IPS DF 6.9 (cell line): Measurements from ENCODE around the gene NEGR1.

Experiments used
- DNase-seq: peaks from one replicate; pipeline ENCODE4 v3.0.0-alpha.2; 2013; ENCODE audit warnings: low read depth, low spot score
- H3K27ac ChIP-seq: one replicate; pipeline ENCODE4 v1.5.1; 2013; ENCODE audit warnings: low read length, control low read depth
- H3K27me3 ChIP-seq: 2 replicates; pipeline ENCODE4 v1.6.1; 2013; ENCODE audit warnings: mild to moderate bottlenecking, low read length; ENCODE audit not compliant: control insufficient read depth, insufficient read depth
- H3K36me3 ChIP-seq: 2 replicates; pipeline ENCODE4 v1.6.1; 2013; ENCODE audit warnings: low read length; ENCODE audit not compliant: control insufficient read depth, insufficient read depth
- H3K4me1 ChIP-seq: 2 replicates; pipeline ENCODE4 v1.6.1; 2013; ENCODE audit warnings: low read length; ENCODE audit not compliant: control insufficient read depth, insufficient read depth
- H3K4me3 ChIP-seq: 2 replicates; pipeline ENCODE4 v1.5.1; 2013; ENCODE audit warnings: mild to moderate bottlenecking, low read length
- H3K9me3 ChIP-seq: 2 replicates; pipeline ENCODE4 v1.6.1; 2013; ENCODE audit warnings: low read length, inconsistent platforms; ENCODE audit not compliant: control insufficient read depth, insufficient read depth
- WGBS: extraction: QIAGEN DNeasy Blood & Tissue Kit; methylation state at CpG from one replicate; pipeline ENCODE4 v1.1.7; 2013; ENCODE audit warnings: mixed read lengths, missing lambda C conversion rate; ENCODE audit not compliant: insufficient read length, insufficient coverage; 5-methylcytosine and 5-hydroxymethylcytosine counted together

Gene NEGR1

DNA sequence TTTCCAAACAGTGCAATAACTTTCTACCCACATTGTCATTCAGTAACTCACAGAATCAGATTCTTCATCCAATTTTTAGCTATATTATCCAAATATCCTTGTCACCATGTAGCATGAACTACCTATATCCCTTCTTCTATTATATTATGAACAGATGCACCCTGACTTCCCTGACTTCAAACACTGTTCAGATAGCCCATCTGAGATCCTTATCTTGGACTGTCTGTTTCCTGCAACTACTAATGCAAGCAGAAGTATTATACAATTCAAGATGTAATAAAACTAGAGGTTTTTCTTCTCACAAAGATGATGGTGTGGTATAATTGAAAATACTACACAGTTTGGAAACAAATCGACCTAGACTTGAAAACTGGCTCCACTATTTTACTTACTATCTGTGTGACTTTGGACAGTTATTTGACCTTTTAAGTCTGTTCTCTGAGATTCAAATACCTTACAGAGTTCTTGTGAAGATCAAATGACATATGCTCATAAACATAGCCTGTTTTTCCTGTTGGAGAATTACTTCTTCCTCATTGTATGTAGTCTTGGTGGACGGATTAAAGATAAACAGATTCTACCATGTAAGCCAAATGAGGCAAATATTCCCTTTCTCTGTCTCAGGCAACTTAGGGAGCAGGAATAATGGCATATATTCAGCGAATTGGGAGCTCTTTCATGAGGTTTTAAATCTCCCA, 793.6 kb downstream of the NEGR1 start:
- H3K36me3 ChIP-seq = no peaks in the 10 kb centered on the region
- no peaks in the 10 kb centered on the region for H3K9me3 ChIP-seq
- no peaks in the 10 kb centered on the region for H3K4me1 ChIP-seq
- DNase-seq = no peak
- H3K4me3 ChIP-seq = no peak overlapping the region
- no peaks in the 10 kb centered on the region for H3K27me3 ChIP-seq
- no CpG with 5 or more reads among the region's 3 CpGs for WGBS
- no peak overlapping the region for H3K27ac ChIP-seq

DNA sequence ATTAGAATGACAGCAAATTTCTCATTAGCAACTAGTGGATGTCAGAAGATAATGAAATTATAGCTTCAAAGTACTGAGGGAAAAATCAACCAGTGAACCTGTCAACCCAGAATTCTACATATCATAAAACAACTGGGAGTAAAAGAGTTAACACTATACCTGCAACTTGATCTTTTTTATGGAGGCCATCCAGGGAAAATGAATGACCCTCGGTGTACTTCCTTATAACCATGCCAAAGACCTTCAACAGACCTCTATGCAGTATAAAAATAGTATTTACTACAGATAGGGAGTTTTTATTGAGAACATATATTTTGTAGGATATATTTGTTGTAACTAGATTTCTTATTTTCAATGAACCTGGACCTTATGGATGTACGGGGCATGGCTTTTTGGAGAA, 809.0 kb downstream of the NEGR1 start:
- Histone ChIP-seq H3K36me3 (no peaks in the 10 kb centered on the region), H3K4me3 (no peak overlapping the region), H3K27ac (no peak overlapping the region), H3K27me3 (no peaks in the 10 kb centered on the region), H3K9me3 (no peaks in the 10 kb centered on the region), H3K4me1 (no peaks in the 10 kb centered on the region)
- WGBS = no CpG with 5 or more reads among the region's 2 CpGs
- DNase-seq = no peak

DNA sequence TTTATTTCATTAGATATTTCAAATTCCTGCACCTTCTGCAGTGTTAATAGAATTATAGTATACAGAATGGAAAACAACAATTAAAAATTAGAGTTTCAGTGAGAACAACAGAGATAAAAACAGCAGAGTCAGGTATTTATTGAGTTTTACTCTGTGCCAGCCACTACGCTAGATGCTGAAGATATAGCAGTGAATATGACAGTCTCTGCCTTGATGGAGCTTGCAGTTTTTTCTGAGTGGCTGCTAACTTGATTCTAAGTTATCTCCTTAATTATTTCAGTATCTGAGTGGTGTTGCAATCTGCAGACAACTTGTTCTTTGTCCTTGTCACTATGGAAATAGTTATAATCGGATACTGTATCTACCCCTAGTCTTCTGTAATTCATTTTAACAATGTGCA, 817.2 kb downstream of the NEGR1 start:
- DNase-seq = no peak
- no peaks in the 10 kb centered on the region for H3K9me3 ChIP-seq
- no peaks in the 10 kb centered on the region; the same call in 1 of the 2 replicates for H3K27me3 ChIP-seq
- H3K4me3 ChIP-seq = no peak overlapping the region
- WGBS = no CpG with 5 or more reads among the region's 2 CpGs
- no peaks in the 10 kb centered on the region for H3K36me3 ChIP-seq
- H3K4me1 ChIP-seq = peaks cover 1% of the 10 kb centered on the region; the same call in 1 of the 2 replicates
- H3K27ac ChIP-seq = no peak overlapping the region

DNA sequence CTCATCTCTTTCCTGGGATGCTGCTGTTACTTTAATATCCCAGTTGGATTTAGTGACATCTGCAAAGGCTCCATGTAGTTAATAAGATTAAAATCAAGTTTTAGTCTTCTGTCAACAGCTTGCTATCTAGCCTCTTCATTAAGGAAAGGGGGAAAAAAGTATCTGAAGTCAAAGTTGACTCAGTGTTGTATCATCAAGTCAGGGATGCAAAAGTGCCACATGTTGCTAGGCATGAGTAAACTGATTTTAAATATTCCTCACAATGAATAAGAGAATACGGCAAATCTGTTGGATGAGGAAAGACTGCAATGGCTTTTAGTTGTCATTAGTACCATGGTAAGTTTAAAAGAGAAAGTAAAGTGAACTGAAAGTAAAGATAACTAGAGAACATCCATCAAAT, 818.3 kb downstream of the NEGR1 start:
- Histone ChIP-seq H3K9me3 (no peaks in the 10 kb centered on the region), H3K4me1 (peaks cover 1% of the 10 kb centered on the region; the same call in 1 of the 2 replicates), H3K36me3 (no peaks in the 10 kb centered on the region), H3K27ac (no peak overlapping the region), H3K27me3 (no peaks in the 10 kb centered on the region; the same call in 1 of the 2 replicates), H3K4me3 (no peak overlapping the region)
- DNase-seq = no peak
- WGBS = no CpG with 5 or more reads among the region's 1 CpG

DNA sequence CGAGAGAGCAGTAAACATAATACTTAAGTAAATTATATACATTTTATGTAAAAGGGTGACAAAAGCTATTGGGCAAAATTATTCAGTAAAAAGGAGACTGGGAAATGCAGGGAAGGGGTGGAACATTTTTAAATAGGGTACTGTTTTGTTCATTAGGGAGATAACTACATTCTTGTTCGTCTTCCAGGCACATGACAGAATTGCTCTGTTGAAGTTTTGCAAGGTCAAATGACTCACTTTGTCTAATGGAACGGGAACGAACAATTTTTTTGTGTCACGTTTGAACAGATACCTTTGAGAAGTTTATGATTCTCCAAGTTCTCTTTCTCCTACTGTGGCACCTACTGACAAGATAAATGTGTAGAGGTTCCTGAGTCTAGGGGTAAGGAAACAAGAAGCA, 819.2 kb downstream of the NEGR1 start:
- no peak for DNase-seq
- no peak overlapping the region for H3K4me3 ChIP-seq
- no CpG with 5 or more reads among the region's 5 CpGs for WGBS

DNA sequence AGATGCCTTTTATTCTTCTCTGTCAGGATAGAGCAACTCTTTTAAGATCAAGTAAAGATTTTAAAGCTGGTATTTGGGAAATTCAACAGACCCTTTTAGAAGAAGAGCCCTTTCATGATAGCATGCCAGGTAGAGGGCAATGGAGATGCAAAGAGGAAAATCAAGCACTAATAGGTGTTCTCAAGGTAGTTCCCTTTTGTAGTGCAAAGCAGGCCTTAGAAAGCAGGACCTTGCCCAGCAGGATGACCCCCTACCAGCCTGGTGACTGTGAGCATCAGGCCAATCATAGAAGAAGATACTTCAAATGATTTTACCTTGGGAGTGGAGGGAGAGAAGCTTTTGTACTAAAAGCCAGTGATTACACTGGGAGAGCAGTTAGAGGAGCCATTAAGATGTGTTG, 820.1 kb downstream of the NEGR1 start:
- H3K36me3 ChIP-seq = no peaks in the 10 kb centered on the region
- H3K9me3 ChIP-seq = no peaks in the 10 kb centered on the region
- H3K4me1 ChIP-seq = peaks cover 1% of the 10 kb centered on the region; the same call in 1 of the 2 replicates
- no peak overlapping the region for H3K27ac ChIP-seq
- H3K27me3 ChIP-seq = no peaks in the 10 kb centered on the region; the same call in 1 of the 2 replicates
- peak; percentile 76 for DNase-seq
- H3K4me3 ChIP-seq = no peak overlapping the region

More for the DNA sequence above, 819.2 kb downstream of the NEGR1 start:
- Histone ChIP-seq H3K27ac (no peak overlapping the region), H3K9me3 (no peaks in the 10 kb centered on the region), H3K27me3 (no peaks in the 10 kb centered on the region; the same call in 1 of the 2 replicates), H3K36me3 (no peaks in the 10 kb centered on the region), H3K4me1 (peaks cover 1% of the 10 kb centered on the region; the same call in 1 of the 2 replicates)

DNA sequence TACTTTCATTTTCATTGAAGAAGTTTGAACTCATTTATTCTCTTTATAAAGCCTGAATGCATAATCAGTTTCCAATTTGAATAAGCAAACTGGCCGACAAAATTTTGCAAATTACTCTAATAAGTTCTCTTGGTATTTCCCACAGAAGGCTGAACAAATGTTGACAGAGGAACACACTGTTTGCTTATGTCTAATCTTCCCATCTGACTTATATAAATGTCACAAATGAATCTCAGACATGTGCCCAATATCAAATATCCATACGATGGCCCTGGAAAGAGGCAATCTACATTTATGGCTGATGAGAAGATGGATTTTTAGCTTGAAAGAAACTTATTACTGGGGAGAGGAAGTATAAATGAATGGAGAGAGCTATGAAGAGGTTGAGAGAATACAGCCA, 820.9 kb downstream of the NEGR1 start:
- Histone ChIP-seq H3K27ac (no peak overlapping the region), H3K27me3 (no peaks in the 10 kb centered on the region; the same call in 1 of the 2 replicates), H3K4me1 (peaks cover 1% of the 10 kb centered on the region; the same call in 1 of the 2 replicates), H3K4me3 (no peak overlapping the region), H3K9me3 (no peaks in the 10 kb centered on the region), H3K36me3 (no peaks in the 10 kb centered on the region)
- no peak for DNase-seq
- no CpG with 5 or more reads among the region's 2 CpGs for WGBS

DNA sequence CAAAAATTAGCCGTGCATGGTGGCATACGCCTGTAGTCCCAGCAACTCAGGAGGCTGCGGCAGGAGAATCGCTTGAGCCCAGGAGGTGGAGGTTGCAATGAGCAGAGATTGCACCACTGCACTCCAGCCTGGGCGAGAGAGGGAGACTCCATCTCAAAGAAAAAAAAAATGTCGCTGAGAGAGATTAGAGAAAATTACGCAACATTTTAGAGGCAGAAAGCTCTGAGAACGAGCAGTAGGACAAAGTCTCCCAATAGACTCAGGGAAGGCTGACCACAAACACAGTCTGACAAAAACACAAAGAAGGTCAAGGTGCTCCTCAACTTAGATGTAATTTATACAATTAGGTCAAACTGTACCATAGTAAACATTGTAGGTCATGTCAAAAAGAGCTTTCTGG, 833.9 kb downstream of the NEGR1 start:
- no peaks in the 10 kb centered on the region for H3K27me3 ChIP-seq
- H3K27ac ChIP-seq = no peak overlapping the region
- WGBS = no CpG with 5 or more reads among the region's 8 CpGs
- H3K4me1 ChIP-seq = no peaks in the 10 kb centered on the region
- no peak for DNase-seq
- no peaks in the 10 kb centered on the region for H3K36me3 ChIP-seq
- no peak overlapping the region for H3K4me3 ChIP-seq
- no peaks in the 10 kb centered on the region for H3K9me3 ChIP-seq

DNA sequence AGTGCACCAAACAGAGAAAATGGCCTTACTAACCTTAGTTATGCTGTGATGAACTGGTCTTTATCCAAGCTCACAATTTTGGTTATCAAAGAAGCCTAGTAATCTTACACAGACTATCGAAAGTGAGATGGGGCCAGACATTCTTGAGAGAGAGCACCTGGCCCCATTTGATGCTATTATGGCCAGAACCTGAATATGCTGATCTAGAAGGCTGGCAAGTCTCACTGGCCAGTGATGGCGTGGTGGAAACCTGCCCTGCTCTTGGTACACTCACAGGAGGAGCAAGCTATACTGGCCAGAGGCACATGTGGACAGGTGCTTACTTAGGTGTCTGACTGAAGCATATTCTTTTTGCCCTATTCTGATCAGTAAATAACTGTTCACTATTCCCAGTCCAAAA, 843.7 kb downstream of the NEGR1 start:
- no peaks in the 10 kb centered on the region for H3K27me3 ChIP-seq
- H3K36me3 ChIP-seq = no peaks in the 10 kb centered on the region
- H3K27ac ChIP-seq = no peak overlapping the region
- H3K4me3 ChIP-seq = no peak overlapping the region
- no CpG with 5 or more reads among the region's 2 CpGs for WGBS
- no peaks in the 10 kb centered on the region for H3K9me3 ChIP-seq
- H3K4me1 ChIP-seq = peaks cover 2% of the 10 kb centered on the region; the same call in 1 of the 2 replicates
- DNase-seq = no peak

DNA sequence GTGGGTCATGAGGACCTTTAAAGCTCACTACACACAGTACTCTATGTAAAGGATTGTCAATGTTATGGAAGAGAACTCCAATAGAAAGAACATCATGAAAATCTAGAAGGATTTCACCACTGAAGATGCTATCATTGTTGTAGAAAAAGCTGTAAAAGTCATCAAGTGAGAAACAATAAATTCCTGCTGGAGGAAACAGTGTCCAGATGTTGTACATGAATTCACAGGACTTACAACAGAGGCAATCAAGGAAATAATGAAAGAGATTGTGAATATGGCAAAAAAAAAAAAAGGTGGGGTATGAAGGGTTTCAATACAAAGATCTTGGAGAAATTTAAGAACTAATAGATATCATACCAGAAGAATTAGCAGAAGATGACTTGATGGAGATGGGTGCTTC, 846.4 kb downstream of the NEGR1 start:
- Histone ChIP-seq H3K27ac (no peak overlapping the region), H3K36me3 (no peaks in the 10 kb centered on the region), H3K4me1 (peaks cover 2% of the 10 kb centered on the region; the same call in 1 of the 2 replicates), H3K4me3 (no peak overlapping the region), H3K9me3 (no peaks in the 10 kb centered on the region), H3K27me3 (no peaks in the 10 kb centered on the region)
- no peak for DNase-seq

DNA sequence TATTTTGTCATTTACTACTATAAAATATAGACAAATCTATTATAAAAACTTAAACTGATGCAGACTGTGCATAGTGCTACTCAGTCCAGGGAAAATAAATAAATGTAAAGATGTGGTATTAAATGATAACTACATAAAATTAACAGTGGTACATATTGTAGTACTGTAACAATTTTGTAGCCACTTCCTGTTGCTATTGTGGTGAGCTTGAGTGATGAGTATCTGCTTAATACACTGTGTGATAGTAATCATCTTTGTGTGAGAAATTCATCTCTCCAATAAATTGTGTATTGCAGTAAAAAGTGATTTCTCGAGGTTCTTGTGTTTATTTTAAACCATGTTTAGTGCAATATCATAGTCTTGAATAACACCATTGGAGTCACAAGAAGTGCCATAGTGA, 848.1 kb downstream of the NEGR1 start:
- Histone ChIP-seq H3K4me3 (no peak overlapping the region), H3K4me1 (peaks cover 4% of the 10 kb centered on the region; the same call in 1 of the 2 replicates), H3K36me3 (no peaks in the 10 kb centered on the region), H3K27me3 (no peaks in the 10 kb centered on the region), H3K9me3 (no peaks in the 10 kb centered on the region), H3K27ac (no peak overlapping the region)
- no peak for DNase-seq
- no CpG with 5 or more reads among the region's 1 CpG for WGBS
